ENCODE measurements around the gene WDR35.

GRCh38 chr2:19936203-19936602 lies 53.7 kb downstream of the WDR35 start:
- TF ChIP-seq CTCF (IDR thresholded peaks at IDR 0.05) (no peak), POLR2A (IDR thresholded peaks at IDR 0.05) (no peak)

Measured in body of pancreas (tissue), 4 donors.